Activated CD4-positive, alpha-beta T cell treated with anti-CD3 and anti-CD28 coated beads, Interleukin-2, amount 10 ng/mL, durations not matched to agents 24 days and 14 days (primary cell): Measurements from ENCODE around the gene GRSF1. TPM values are rescaled to one million over a fixed set of nuclear protein-coding genes. Genes with fewer than 3 reads are reported as not detected.

Source experiments
- DNase-seq: peaks from one replicate; pipeline ENCODE4 v3.0.0; 2022
- H3K27ac Mint-ChIP-seq: one replicate; pipeline ENCODE4 v1.8.0; 2022; ENCODE audit warnings: mild to moderate bottlenecking, mixed read lengths
- H3K27me3 Mint-ChIP-seq: one replicate; pipeline ENCODE4 v1.8.0; 2022; ENCODE audit warnings: mixed read lengths
- H3K36me3 Mint-ChIP-seq: one replicate; pipeline ENCODE4 v1.8.0; 2022; ENCODE audit warnings: low read depth, mild to moderate bottlenecking, mixed read lengths
- H3K4me1 Mint-ChIP-seq: one replicate; pipeline ENCODE4 v1.8.0; 2021; ENCODE audit warnings: mixed read lengths
- H3K4me3 Mint-ChIP-seq: one replicate; pipeline ENCODE4 v1.8.0; 2022; ENCODE audit warnings: mild to moderate bottlenecking, moderate library complexity, mixed read lengths
- H3K9me3 Mint-ChIP-seq: one replicate; pipeline ENCODE4 v1.8.0; 2021; ENCODE audit warnings: mixed read lengths
- intact Hi-C: fragments of 100-400 bp; cut with micrococcal nuclease; formaldehyde crosslinking; loops from one replicate; pipeline ENCODE4 v1.15.1; 2023
- total RNA-seq: library from RNA; stranded (reverse); gene quantifications from 2 replicates; pipeline ENCODE4 v1.2.3, GENCODE V29; 2022

GRSF1 gene
- total RNA-seq, 1 donor from 2014 or later = 122 TPM

DNA sequence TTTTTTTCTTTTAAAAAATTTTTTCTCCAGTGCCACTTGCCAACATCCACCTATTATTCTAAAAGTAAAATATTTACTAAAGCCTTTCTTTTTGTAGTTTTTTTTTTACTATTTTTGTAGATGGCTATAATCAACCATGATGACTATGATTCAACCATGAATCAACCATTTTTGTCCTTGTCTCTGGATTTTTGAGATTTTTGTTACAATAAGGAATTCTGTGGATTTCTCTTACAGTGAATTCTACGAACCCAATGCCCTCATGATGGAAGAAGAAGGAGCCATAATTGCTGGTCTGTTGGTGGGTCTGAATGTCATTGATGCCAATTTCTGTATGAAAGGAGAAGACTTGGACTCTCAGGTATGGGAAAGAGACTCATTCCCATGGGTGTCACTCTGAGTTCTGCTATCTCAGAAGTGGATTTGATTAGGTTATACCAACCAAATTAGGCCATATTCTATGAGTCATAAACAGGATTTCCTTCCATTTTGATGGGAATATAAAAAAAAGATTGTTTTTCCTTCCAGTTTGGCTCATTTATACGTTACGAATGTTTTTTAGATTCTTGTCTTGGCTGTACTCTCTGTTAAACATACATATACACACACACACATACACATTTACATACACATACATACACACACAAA, 71.3 kb downstream of the GRSF1 start:
- Mint-ChIP-seq H3K36me3 (peaks cover 11% of the 10 kb centered on the region), H3K9me3 (no peaks in the 10 kb centered on the region), H3K4me3 (no peak overlapping the region), H3K27ac (no peak overlapping the region), H3K4me1 (no peaks in the 10 kb centered on the region), H3K27me3 (no peaks in the 10 kb centered on the region)
- DNase-seq = no peak
- intact Hi-C loops = no loop called here

Other genes starting within 250 kb of the GRSF1 start
- not detected in 2 replicates for gene AMBN, start 247.6 kb downstream of the GRSF1 start, total RNA-seq
- gene ENAM, start 211.1 kb downstream of the GRSF1 start, total RNA-seq = not detected in 2 replicates
- not detected in 2 replicates for gene JCHAIN, start 173.4 kb downstream of the GRSF1 start, total RNA-seq
- 45.9 and 47.6 TPM in 2 replicates for gene UTP3, start 151.4 kb downstream of the GRSF1 start, total RNA-seq
- 11.5 and 14.8 TPM in 2 replicates for gene RUFY3, start 117.9 kb downstream of the GRSF1 start, total RNA-seq
- gene MOB1B, start 62.5 kb upstream of the GRSF1 start, total RNA-seq = 23.1 and 24.1 TPM in 2 replicates
- gene DCK, start 153.8 kb upstream of the GRSF1 start, total RNA-seq = 35.6 and 37.0 TPM in 2 replicates